NCI-H146 treated with DMSO at 0.1 percent for 48 hours (cell line): ENCODE data around the gene LPP.

Experiments
- DNase-seq: peaks from one replicate; lab custom pipeline; 2025; ENCODE audit not compliant: unreplicated experiment; lab: John Stamatoyannopoulos, UW

Gene LPP

GRCh38 chr3:188661806-188662205 is 507.8 kb downstream of the LPP start:
- no peak for DNase-seq

GRCh38 chr3:188662214-188662613 is 508.3 kb downstream of the LPP start:
- no peak for DNase-seq

GRCh38 chr3:188662795-188663194 is 508.8 kb downstream of the LPP start:
- DNase-seq = no peak

GRCh38 chr3:188663839-188664238 is 509.9 kb downstream of the LPP start:
- DNase-seq = no peak

- no peak for DNase-seq
These were observed 510.8 kb downstream of the LPP start for GRCh38 chr3:188664795-188665194.

GRCh38 chr3:188667926-188668325 is 514.0 kb downstream of the LPP start:
- DNase-seq = no peak

- DNase-seq = no peak
These were observed 516.5 kb downstream of the LPP start for GRCh38 chr3:188670446-188670845.

- no peak for DNase-seq
These were observed 518.0 kb downstream of the LPP start for GRCh38 chr3:188671971-188672370.

GRCh38 chr3:188672840-188673239 is 518.9 kb downstream of the LPP start:
- no peak for DNase-seq

GRCh38 chr3:188673646-188674186 is 519.8 kb downstream of the LPP start:
- DNase-seq = no peak

GRCh38 chr3:188674595-188674994 is 520.6 kb downstream of the LPP start:
- no peak for DNase-seq

GRCh38 chr3:188677344-188677743 is 523.4 kb downstream of the LPP start:
- no peak for DNase-seq

- DNase-seq = no peak
These were observed 526.2 kb downstream of the LPP start for GRCh38 chr3:188680189-188680588.

GRCh38 chr3:188680605-188681004 is 526.6 kb downstream of the LPP start:
- no peak for DNase-seq

- DNase-seq = no peak
These were observed 528.4 kb downstream of the LPP start for GRCh38 chr3:188682316-188682715.

- DNase-seq = no peak
These were observed 529.1 kb downstream of the LPP start for GRCh38 chr3:188683032-188683521.

GRCh38 chr3:188684276-188684675 is 530.3 kb downstream of the LPP start:
- DNase-seq = no peak

- no peak for DNase-seq
These were observed 531.8 kb downstream of the LPP start for GRCh38 chr3:188685789-188686188.

- DNase-seq = no peak
These were observed 532.4 kb downstream of the LPP start for GRCh38 chr3:188686324-188686723.

- no peak for DNase-seq
These were observed 533.4 kb downstream of the LPP start for GRCh38 chr3:188687389-188687788.

GRCh38 chr3:188689101-188689574 is 535.2 kb downstream of the LPP start:
- DNase-seq = no peak

- no peak for DNase-seq
These were observed 536.1 kb downstream of the LPP start for GRCh38 chr3:188690064-188690463.

GRCh38 chr3:188691004-188691403 is 537.0 kb downstream of the LPP start:
- DNase-seq = no peak
